MM.1S (cell line): Measurements from ENCODE around the gene SPDL1.
"Not testable (repeated sequence)": the region's sequence is repeated elsewhere in the genome, so short reads cannot be mapped to it uniquely, and the experiment has no call there.

Experiments used
- EZH2 ChIP-seq: fragments of 300-600 bp; sonication (generic); optimal IDR thresholded peaks from 2 replicates; pipeline ENCODE3; 2017; ENCODE audit warnings: low read depth, mild to moderate bottlenecking, antibody characterized with exemption, low read length, mixed read lengths
- TF ChIP-seq, protein P1 (sequence below): fragments of 300-600 bp; sonication (generic); IDR thresholded peaks from 2 replicates; pipeline ENCODE4 v1.5.1; 2016; ENCODE audit warnings: antibody characterized with exemption, low read length, mixed read lengths

GRCh38 chr5:169624307-169624706 is 40.7 kb downstream of the SPDL1 start:
- TF ChIP-seq, protein P1, sequence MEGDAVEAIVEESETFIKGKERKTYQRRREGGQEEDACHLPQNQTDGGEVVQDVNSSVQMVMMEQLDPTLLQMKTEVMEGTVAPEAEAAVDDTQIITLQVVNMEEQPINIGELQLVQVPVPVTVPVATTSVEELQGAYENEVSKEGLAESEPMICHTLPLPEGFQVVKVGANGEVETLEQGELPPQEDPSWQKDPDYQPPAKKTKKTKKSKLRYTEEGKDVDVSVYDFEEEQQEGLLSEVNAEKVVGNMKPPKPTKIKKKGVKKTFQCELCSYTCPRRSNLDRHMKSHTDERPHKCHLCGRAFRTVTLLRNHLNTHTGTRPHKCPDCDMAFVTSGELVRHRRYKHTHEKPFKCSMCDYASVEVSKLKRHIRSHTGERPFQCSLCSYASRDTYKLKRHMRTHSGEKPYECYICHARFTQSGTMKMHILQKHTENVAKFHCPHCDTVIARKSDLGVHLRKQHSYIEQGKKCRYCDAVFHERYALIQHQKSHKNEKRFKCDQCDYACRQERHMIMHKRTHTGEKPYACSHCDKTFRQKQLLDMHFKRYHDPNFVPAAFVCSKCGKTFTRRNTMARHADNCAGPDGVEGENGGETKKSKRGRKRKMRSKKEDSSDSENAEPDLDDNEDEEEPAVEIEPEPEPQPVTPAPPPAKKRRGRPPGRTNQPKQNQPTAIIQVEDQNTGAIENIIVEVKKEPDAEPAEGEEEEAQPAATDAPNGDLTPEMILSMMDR = not testable (repeated sequence)
- TF ChIP-seq EZH2 = not testable (repeated sequence)
